ENCODE measurements around the gene ADAMTSL3.

DNA sequence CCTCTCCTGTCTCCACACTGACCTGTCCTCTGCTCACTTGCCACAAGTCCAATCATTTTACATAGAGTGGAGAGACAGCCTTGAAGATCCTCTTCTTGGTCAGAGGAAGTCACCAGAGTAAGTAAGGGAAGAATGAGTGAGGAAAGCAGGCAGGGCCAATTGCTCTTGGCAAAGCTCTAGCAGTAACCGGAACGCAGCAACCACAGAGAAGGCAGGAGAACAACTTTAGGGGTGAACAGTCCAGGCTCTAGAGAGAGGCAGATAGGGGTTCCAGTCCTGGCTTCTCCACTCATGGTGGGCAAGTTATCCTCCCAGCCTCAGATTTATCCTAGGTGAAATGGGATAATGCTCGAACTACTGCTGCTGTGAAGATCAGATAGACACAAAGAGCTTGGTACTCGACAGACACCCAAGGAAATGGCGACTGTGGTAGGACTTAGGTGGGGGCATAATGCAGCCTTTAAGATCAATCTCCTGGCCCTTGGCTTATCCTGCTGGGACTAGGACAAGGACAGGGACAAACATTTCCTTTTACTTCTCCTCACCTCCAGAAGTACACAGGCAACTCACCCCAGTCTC is 1.2 kb upstream of the ADAMTSL3 start:
- TF ChIP-seq ZNF274 (IDR thresholded peaks at IDR 0.05; ENCODE audit: low read depth, low read length), result no peak
- no peak for TF ChIP-seq SUZ12 (IDR thresholded peaks at IDR 0.05; ENCODE audit: extremely low read depth, insufficient read depth, insufficient read length)
